GM19025 (cell line): ENCODE measurements around the gene TMEM174.

Experiments used
- ATAC-seq: cut with Tn5 transposase; IDR thresholded peaks from one replicate; pipeline ENCODE4 v1.9.1; 2021; ENCODE audit warnings: mild to moderate bottlenecking, low read depth, moderate library complexity; ENCODE audit not compliant: unreplicated experiment

TMEM174 gene, protein sequence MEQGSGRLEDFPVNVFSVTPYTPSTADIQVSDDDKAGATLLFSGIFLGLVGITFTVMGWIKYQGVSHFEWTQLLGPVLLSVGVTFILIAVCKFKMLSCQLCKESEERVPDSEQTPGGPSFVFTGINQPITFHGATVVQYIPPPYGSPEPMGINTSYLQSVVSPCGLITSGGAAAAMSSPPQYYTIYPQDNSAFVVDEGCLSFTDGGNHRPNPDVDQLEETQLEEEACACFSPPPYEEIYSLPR

DNA sequence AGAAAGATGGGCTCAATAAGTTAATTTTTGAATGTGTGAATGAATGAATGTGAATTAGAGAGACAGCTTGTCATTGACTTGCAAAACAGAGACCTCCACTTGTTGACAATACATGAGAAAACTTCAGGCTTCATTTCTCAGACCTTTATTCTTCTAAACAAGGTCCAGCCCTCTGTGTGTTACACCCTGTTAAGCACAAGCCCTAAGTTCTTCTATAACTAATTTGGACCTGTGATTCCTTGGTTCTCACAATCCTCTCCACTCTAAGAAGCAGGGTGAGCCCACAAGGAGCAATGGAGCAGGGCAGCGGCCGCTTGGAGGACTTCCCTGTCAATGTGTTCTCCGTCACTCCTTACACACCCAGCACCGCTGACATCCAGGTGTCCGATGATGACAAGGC, at the start of gene TMEM174:
Gene TMEM174, plus strand, starts transcription at position 243 of the 400 bp plus-strand sequence. Its CDS starts 51 bp downstream, at position 294.
- ATAC-seq: no peak

DNA sequence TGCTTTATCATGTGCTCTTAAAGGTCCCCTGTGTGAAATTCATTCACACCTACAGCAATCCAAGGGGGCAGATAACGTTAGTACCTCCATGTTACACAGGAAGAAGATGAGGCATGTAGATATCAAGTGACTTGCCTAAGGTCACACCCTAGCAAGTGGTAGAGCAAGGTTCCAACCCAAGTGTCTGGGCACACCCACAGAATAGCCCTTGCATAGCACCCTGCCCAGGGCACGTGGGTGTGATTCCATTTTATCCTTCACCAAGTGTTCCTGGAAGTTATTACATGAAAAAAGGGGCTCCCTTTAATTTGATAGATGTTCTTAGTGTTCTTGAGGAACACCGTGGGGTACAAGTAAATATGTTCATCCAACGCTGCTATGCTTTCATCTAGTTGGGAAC, 47.7 kb upstream of the TMEM174 start:
- no peak for ATAC-seq

DNA sequence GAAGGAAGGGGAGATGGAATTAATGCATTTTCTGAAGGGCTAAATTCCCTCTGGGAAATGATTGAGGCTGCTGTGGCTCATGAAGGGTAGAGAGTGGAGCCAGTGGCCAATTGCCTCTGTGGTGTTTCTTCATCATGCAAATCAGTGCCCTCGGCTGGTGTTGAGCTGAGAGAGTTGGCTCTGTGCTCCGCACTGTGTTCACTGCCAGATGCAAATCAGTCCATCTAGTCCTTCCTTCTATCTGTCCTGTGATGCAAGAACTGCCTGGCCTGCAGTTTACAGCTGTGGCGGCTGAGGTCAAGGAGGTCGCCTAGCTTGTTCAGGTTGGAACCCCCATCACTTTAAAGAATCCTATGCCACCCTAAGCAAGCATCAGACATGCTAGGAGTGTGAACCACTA, 46.6 kb upstream of the TMEM174 start:
- ATAC-seq: no peak

DNA sequence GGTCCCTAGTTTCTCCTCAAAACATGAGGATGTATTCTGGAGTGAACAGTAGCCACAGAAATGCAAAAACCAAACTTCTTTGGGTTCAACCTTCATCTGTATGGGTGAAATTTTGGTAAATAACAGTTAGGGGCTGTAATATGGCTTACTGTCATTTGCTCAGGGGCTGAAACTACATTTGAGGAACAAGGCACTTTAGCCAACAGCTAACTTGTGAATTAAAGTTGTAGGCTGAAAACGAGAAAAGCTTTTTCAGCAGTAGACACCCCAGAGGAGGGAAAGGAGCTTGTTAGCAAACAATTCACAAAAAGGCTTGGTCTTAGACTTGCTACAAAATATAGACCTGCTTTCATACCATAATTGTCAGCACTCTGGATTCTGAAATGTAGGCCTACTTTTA, 46.0 kb upstream of the TMEM174 start:
- no peak for ATAC-seq

DNA sequence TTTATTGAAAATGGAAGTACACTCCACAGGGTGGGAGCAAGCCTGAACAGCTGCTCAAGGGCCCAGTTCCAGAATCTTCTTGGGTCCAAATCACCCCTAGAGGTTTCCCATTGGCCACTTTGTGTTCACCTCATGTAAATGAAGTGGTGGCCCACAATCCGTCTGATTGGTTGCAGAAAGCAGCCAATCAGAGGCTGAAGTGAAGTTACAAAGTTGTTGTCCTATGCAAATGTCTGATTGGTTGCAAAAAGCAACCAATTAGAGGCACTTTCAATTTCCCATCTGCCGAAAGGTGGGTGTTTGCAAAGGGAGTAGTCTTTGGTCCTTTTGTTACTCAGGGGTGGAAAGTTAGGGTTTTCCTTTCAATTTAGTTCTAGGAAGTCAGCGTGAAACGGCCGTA, 43.9 kb upstream of the TMEM174 start:
- ATAC-seq: no peak

DNA sequence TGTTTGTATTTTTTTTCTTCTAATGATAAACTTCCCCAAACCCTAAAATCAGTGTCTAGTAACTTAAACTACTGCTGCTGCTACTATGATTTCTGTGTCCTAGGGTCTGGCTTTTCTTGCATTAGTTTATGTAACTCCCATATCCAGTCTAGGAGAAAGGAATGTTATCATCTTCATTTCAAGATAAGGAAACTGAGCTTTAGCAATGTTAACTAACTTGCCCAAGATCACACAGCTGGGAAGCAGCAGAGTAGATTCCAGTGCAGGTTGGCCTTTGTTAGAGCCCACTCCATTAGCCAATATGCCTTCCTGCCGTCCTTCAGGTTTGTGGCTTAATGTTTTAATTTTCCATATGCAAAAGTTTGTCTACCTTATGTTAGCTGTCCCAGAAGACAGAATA, 42.2 kb upstream of the TMEM174 start:
- no peak for ATAC-seq

DNA sequence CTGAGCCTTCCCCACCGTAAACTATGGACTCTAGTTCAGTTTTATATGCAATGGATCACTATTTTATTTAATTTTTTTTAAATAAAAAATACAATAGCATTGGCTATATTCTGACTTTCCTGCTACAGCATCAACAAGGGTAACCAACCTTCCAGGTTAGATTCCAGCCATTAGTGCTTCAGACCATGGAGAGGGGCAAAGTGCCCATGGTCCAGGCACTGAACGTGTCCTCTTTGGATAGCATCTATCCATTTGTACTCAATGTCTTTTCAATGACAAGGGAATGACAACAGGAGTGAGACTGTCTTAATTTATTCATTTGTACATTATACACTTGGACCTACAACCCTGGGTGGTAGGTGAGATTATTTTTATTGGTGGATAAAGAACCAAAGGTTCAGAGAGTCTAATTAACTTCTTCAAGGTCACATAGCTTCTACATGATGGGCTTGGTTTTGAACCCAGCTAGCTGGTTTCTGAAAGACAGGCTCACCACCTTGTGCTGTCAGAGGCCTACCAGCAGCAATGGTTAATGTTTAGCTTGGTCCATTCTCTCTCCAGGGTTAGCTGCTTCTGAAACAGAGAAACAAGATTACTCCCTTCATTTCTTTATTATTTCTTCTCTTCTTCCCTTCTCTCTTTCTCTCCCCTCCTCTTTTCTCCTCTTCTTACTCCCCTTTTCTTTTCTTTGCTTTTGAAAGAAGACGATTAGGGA, 41.1 kb upstream of the TMEM174 start:
- no peak for ATAC-seq

DNA sequence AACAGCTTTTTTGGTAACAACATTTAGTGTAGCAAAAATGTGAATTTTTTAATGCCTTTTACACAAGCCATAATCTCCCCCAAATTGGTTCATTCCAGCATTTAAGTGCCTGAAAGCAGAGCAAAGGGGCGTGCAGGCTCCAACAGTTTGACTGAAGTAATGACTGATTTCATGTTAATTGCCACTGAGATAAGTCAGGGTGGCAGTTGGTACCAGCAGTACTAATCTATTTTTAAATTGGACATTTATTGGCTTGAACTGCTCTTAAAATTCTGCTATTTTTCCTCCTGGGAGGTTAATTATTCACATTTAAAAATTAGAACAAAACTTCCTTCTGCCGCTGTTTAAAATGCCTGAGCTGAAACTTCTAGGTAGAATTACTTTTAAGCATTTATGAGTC, 40.2 kb upstream of the TMEM174 start:
- no peak for ATAC-seq

DNA sequence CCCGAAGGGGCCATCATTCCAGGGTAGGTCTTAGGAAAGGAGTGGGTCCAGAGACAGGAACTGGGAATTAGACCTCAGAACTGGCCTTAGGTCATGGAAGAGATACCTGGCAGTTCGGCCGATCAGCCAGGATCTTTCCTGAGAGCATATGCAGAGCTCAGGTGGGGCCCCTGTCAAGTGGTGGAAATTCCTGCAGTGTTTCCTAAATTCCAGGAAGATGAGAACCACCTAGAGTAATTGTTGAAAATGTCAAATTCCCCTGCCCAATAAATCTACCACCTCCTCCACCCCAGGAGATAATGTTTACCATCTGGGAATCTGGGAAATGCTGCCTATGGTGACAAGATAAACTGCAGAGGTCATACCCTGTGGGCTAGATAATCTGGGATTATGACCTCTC, 38.0 kb upstream of the TMEM174 start:
- no peak for ATAC-seq

DNA sequence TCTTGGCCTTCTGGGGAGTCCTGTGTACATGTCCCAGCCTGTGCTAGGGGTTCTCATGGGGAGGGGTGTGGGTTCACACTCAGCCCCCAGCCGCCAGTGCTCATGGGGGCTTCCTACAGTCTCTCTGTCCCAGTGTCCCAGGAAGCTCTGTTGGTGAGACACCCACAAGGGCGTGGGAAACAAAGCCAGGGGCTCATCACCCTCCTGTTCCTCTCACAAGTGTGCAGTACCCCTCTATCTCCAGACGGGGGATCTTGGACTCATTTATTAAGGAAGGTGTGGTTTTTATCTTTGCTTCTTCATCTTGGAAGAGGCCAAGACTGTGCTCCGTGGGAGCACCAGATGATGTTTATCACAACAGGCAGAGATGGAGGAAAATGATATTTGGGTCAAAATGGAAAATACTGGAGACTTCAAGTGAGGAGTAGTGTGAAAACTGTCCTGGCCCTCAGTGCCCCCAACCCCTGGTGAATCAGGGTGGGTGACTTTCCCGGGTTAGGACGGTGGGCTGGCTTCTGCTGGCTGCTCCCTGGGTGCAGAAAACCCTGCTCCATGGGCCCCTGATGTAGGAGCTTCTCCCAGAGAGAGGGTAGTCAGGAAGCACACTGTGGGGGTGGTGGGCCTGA, 37.5 kb upstream of the TMEM174 start:
- no peak for ATAC-seq

DNA sequence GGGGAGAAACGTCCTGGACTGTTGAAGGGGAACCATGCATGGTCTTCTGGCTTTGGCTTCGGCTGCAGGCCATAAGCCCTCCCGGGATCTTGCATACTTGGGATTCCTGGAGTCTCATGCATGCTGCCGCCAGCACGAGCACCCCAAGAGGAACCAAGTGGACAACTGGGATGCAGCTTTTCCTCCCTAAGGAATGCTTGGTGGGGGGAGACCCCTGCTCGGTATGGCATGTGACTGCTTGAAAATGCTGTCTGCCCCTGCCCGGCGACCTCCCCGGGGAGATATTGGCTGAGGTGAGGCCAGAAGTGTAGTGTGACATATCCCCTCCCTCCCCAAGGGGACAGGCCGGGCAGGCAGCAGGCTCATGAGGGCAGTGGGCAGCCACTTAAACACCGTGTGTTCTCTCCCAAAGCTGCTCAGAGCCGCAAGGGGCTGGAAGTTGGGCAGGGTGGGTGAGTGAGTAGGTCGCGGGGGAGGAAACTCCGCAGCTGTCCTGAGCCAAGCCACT, 36.9 kb upstream of the TMEM174 start:
- ATAC-seq: no peak

DNA sequence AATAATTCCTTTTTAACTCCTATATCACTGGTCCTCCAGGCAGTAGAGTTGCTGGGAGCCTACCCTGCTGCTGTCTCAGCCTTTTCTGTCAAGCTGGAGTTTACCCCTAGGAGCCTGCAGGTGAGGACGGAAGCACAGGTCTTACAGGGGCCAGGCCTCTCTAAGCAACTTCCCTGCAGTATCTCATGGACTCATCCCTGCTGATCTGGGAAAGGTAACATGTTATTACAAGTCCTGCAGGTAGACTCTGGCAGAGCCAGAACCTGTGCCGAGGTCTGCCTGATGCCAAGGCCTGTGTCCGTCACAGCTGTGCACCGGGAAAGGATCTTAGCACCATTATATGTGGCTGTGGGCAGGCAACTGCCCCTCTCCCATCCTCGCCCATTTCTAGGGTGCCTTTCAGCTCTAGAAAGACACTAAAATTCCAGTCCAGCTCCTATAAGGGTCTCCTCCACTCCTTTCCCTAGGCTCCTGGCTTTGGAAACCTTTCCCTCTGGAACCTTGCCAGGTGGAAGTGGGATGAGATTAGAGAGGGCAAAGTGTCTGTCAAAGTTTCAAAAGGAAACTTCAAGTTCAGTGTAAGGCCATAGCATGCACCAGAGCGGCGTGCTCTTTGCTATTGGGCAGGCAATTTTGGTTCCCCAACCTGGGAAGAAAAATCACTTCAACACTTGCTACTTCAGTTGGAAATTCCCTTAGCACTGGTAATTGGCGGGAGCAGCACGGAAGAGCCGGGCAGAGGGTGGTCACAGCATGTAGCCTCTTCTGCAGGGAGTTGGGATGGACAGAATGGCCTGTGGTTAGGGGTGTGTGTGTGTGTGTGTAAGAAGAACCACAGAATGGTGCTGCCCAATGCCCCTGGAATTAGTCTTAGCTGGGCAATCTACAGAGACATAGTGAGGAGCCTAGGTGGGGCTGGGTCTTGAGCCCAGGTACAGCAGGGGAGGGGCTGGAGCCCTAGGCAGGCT, 35.1 kb upstream of the TMEM174 start:
- ATAC-seq: no peak

DNA sequence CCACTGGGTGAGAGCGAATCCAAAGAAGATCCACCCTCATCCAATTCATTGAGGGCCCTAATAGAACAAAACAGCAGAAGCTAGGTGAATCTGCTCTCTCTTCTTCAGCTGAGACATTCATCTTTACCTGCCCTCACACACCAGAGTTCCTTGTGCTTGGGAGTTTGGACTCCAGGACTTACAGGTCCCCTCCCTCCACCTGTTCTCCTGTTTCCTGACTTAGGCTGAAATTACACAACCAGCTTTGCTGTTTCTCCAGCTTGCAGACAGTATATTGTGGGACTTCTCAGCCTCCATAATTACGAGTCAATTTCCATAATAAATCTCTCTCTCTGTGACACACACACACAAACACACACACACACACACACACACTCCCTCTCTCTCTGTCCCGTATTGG, 33.5 kb upstream of the TMEM174 start:
- no peak for ATAC-seq

DNA sequence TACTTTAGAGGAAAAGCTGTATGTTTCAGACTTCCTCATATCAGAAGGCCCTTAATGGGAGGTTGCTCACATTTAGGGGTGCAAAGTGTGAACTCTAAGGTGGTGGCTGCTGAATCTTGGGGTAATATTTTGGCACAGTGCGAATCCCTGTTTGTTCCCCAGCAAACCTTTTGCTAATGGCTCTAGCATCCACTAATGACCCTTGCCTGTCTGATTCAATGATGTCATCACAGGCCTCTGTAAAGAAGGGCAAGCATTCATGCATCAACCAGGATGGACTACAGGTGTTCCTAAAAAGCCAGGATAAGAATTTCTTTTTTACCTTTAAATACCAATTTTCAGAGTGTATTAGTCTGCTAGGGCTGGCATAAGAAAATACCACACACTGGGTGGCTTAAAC, 32.2 kb upstream of the TMEM174 start:
- ATAC-seq: no peak

DNA sequence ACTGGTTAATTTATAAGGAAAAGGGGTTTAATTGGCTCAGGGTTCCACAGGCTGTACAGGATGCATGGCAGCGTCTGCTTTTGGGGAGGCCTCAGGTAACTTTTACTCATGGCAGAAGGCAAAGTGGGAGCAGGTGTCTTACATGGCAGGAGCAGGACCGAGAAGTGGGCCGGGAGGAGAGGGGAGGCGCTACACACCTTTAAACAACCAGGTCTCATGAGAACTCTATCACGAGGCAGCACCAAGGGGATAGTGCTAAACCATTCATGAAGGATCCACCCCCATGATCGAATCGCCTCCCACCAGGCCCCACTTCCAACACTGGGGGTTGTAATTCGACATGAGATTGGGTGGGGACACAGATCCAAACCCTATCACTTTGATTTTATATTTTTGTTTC, 31.0 kb upstream of the TMEM174 start:
- no peak for ATAC-seq

DNA sequence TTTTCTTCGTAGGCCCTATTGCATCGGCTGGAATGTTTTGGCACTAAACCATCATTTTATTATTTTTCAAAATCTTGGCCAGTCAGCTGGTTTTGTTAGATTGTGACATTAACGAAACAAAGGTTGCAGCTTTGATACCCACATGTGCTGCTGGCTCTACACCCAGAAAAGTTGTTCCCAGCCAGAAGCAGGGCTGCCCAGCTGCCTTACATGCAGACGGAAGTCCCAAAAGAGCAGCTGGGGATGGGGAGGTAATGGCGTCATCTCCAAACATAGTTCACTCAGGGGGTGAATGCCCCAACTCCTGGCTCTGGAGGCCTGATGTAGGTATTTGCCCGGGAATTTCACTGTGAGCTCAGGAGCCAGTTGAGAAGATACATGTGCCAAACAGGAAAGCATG, 29.3 kb upstream of the TMEM174 start:
- no peak for ATAC-seq

DNA sequence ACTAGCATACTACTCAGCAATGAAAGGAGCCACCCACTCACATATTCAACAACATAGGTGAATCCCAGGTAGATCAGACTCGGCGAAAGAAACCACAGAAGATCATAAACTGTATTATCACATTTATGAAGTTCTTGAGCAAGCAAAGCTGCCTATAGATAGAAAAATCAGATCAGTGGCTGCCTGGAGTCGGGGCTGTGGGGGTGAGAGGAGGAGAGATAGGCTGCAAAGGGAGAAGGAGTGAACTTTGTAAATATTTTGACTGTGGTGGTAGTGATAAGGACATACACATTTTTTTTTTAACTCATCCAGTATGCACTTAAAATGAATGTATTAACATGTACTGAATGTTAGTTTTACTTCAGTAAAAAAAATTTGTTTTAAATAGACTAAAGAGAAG, 23.5 kb upstream of the TMEM174 start:
- no peak for ATAC-seq

DNA sequence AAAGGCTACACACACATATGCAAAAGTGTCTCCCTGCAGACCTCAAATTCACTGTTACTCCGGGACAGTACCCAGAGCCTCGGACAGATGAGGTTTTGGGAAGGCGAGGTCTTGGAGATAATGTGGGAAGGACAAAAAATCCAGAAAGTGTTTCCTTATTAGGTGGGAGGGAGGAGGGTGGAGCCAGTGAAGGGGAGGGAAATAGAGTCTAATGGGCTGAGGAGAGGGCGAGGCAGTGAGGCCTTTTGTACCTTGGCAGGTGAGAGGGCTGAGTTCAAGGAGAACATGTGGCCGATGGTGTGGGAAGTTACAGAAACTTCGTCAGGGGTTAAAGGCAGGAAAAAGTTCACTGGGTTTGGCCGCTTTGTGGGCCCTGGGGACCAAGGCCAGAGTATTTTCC, 22.1 kb upstream of the TMEM174 start:
- no peak for ATAC-seq

DNA sequence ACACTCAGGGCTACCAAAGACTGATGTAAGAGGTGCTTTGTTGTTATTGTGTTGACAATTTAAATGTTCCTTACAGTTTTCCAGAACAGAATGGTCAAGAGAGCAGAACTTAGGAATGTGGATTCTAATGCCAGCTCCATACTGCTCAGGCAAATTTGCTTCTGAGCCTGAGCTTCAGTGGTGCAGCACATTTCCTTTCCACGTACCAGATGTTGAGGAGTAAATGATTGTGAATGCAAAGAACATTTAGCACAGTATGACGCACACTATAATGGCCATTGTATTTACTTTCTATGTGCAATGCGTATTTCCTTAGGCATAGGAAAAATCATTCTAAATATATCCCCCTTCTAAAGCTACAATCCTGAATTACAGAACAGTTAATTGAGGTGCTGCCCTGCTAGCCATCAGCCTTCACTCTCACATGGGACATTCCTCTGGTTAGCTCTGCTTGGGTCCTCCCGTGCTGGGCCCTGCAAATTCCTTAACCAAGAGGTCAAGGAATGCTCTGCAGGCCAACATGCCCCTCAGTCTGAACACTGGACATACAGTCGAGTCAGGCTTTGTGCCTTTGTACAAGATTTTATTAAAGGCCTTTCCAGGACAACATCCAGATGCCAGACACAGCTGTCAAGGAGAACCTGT, 21.1 kb upstream of the TMEM174 start:
- no peak for ATAC-seq
